DMS53 (cell line): ENCODE data around the gene MINDY4B.
A peak's percentile ranks its signal among the peaks of the same experiment; 100 is the strongest.

ENCODE experiments used
- DNase-seq: peaks from one replicate; lab custom pipeline; 2025; lab: John Stamatoyannopoulos, UW

MINDY4B gene

GRCh38 chr3:150844484-150844883 lies 60.8 kb downstream of the MINDY4B start:
- DNase-seq: no peak

- DNase-seq: no peak
These were observed 62.0 kb downstream of the MINDY4B start for GRCh38 chr3:150843241-150843640.

- no peak for DNase-seq
These were observed 64.3 kb downstream of the MINDY4B start for GRCh38 chr3:150840802-150841515.

GRCh38 chr3:150830745-150831144 lies 74.5 kb downstream of the MINDY4B start:
- DNase-seq: no peak

- peak; percentile 37 for DNase-seq
These were observed 75.1 kb downstream of the MINDY4B start for GRCh38 chr3:150830094-150830681.

GRCh38 chr3:150829408-150829807 lies 75.8 kb downstream of the MINDY4B start:
- no peak for DNase-seq

- DNase-seq: no peak
These were observed 76.2 kb downstream of the MINDY4B start for GRCh38 chr3:150828997-150829396.

GRCh38 chr3:150828261-150828660 lies 77.0 kb downstream of the MINDY4B start:
- DNase-seq: no peak

- no peak for DNase-seq
These were observed 78.6 kb downstream of the MINDY4B start for GRCh38 chr3:150826466-150827282.

- peak; percentile 35 for DNase-seq
These were observed 79.3 kb downstream of the MINDY4B start for GRCh38 chr3:150825916-150826377.

- DNase-seq: peak; percentile 39
These were observed 79.9 kb downstream of the MINDY4B start for GRCh38 chr3:150825192-150825915.

- DNase-seq: no peak
These were observed 82.0 kb downstream of the MINDY4B start for GRCh38 chr3:150823277-150823676.

- DNase-seq: no peak
These were observed 82.6 kb downstream of the MINDY4B start for GRCh38 chr3:150822636-150823035.
